ENCODE data around the gene SAP30BP. TPM values are rescaled to one million over a fixed set of nuclear protein-coding genes. Genes with fewer than 3 reads are reported as not detected.
A peak's percentile ranks its signal among the peaks of the same experiment; 100 is the strongest.

SAP30BP gene
- total and polyA plus RNA-seq, 2 of the 8 experiments (the other 6 are each of a cell fraction or from before 2014, with no cell fraction given): 63.3 to 79.9 TPM

- TF ChIP-seq CTCF (IDR thresholded peaks at IDR 0.05; ENCODE audit: control extremely low read depth in 1 of 3, insufficient read depth in 1 of 3, low read depth in 1 of 3, low read length in 3 of 3) (peak in 2 of 3 experiments; percentile 1 to 33; a peak in 2 of 4 replicates), CTBP2 (IDR thresholded peaks at IDR 0.05; ENCODE audit: borderline replicate concordance, insufficient read depth, insufficient read length, low read length) (no peak), SIX5 (IDR thresholded peaks at IDR 0.05; ENCODE audit: low read depth, low read length) (no peak), RFX5 (IDR thresholded peaks at IDR 0.05; ENCODE audit: borderline replicate concordance, low read depth, low read length) (no peak), SP2 (IDR thresholded peaks at IDR 0.05; ENCODE audit: low read length) (no peak), RXRA (IDR thresholded peaks at IDR 0.05; ENCODE audit: insufficient read depth, low read depth, low read length) (no peak), FOSL1 (IDR thresholded peaks at IDR 0.05; ENCODE audit: insufficient read depth, low read depth, low read length) (no peak), E2F6 (IDR thresholded peaks at IDR 0.05) (no peak), JUN (IDR thresholded peaks at IDR 0.05; ENCODE audit: low read depth, low read length) (no peak), ATF2 (IDR thresholded peaks at IDR 0.05; ENCODE audit: low read length) (no peak), SUZ12 (IDR thresholded peaks at IDR 0.05; ENCODE audit: low read length) (no peak), CBX8 (IDR thresholded peaks at IDR 0.05; ENCODE audit: borderline replicate concordance, low read depth, low read length) (no peak), CHD2 (IDR thresholded peaks at IDR 0.05; ENCODE audit: low read length) (no peak), POLR2A (IDR thresholded peaks at IDR 0.05; ENCODE audit: control extremely low read depth in 1 of 2, low read depth in 2 of 2, low read length in 2 of 2) (peak in 1 of 2 experiments; percentile 43; a peak in 1 of 3 replicates), NANOG (IDR thresholded peaks at IDR 0.05; ENCODE audit: insufficient read depth, low read depth, low read length, poor library complexity, severe bottlenecking) (no peak), SIRT6 (IDR thresholded peaks at IDR 0.05; ENCODE audit: low read length) (no peak), KDM5A (IDR thresholded peaks at IDR 0.05; ENCODE audit: low read length) (no peak), ATF3 (IDR thresholded peaks at IDR 0.05; ENCODE audit: insufficient read depth, low read depth, low read length) (no peak), TCF12 (IDR thresholded peaks at IDR 0.05; ENCODE audit: low read depth, low read length) (0 out of 2 replicates have a peak, but pooled peaks have one; percentile 34)
Measured at GRCh38 chr17:75720656-75721462, 53.7 kb downstream of the SAP30BP start, which contains the start of gene ITGB4 (continued).

Measured in H1 (cell line).